Lower lobe of right lung (tissue), 2 donors: ENCODE data around the gene MAFF. TPM values are rescaled to one million over a fixed set of nuclear protein-coding genes. Genes with fewer than 3 reads are reported as not detected.
"Not testable (repeated sequence)": the region's sequence is repeated elsewhere in the genome, so short reads cannot be mapped to it uniquely, and the experiment has no call there.

ENCODE experiments used
- ATAC-seq, 2 donors: fragments of 200-7000 bp; cut with Tn5 transposase; one replicate each; pipeline ENCODE4 v1.9.1; 2020 to 2022; ENCODE audit warnings: mild to moderate bottlenecking in 2 of 2, moderate library complexity in 2 of 2
- DNase-seq: peaks from one replicate; pipeline ENCODE4 v3.0.0-alpha.2; 2020
- H3K27ac ChIP-seq: fragments of 200-600 bp; one replicate; pipeline ENCODE4 v1.8.0; 2022
- H3K27me3 ChIP-seq: fragments of 200-600 bp; one replicate; pipeline ENCODE4 v1.8.0; 2022; ENCODE audit warnings: low read depth
- H3K36me3 ChIP-seq: fragments of 200-600 bp; one replicate; pipeline ENCODE4 v1.8.0; 2022; ENCODE audit warnings: mild to moderate bottlenecking
- H3K4me1 ChIP-seq: fragments of 200-600 bp; one replicate; pipeline ENCODE4 v1.8.0; 2022
- H3K4me3 ChIP-seq: fragments of 200-600 bp; one replicate; pipeline ENCODE4 v1.8.0; 2022; ENCODE audit warnings: mild to moderate bottlenecking
- H3K9me3 ChIP-seq: fragments of 200-600 bp; one replicate; pipeline ENCODE4 v1.8.0; 2022
- intact Hi-C: fragments of 100-400 bp; cut with DNase I; formaldehyde crosslinking; loops from one replicate; pipeline ENCODE4 v1.11.0; 2022
- long read RNA-seq: library from polyadenylated mRNA; unstranded; transcript quantifications from one replicate; pipeline ENCODE4 v2.0.0, GENCODE V29; 2021
- total RNA-seq: library from RNA; stranded (reverse); fragmentation: NEBNext Ultra II Directional; extraction: Animal tissue kit (Norgen Biotek cat#: 25700); gene quantifications from one replicate; pipeline ENCODE4 v1.2.1, GENCODE V29; 2021
- TF ChIP-seq, protein P1 (sequence below): fragments of 200-600 bp; IDR thresholded peaks from one replicate; pipeline ENCODE4 v1.8.0; 2022; ENCODE audit warnings: antibody characterized with exemption, mild to moderate bottlenecking
- donor health status: DM: no; HTN: yes; CAD: no; lungs with severe emphysema.

MAFF gene
- total RNA-seq, result 41.3 TPM
- long read RNA-seq, transcript MAFF-201 (3 exons, 2,490 nt), result major isoform, 94 of 155 reads
- long read RNA-seq, transcript MAFF-202 (3 exons, 2,325 nt), result minor isoform, 22 of 155 reads
- long read RNA-seq, partial matches to known transcripts, result 3 of 155 reads
- long read RNA-seq, other reads (novel, unspliced or antisense), result 35 of 155 reads

DNA sequence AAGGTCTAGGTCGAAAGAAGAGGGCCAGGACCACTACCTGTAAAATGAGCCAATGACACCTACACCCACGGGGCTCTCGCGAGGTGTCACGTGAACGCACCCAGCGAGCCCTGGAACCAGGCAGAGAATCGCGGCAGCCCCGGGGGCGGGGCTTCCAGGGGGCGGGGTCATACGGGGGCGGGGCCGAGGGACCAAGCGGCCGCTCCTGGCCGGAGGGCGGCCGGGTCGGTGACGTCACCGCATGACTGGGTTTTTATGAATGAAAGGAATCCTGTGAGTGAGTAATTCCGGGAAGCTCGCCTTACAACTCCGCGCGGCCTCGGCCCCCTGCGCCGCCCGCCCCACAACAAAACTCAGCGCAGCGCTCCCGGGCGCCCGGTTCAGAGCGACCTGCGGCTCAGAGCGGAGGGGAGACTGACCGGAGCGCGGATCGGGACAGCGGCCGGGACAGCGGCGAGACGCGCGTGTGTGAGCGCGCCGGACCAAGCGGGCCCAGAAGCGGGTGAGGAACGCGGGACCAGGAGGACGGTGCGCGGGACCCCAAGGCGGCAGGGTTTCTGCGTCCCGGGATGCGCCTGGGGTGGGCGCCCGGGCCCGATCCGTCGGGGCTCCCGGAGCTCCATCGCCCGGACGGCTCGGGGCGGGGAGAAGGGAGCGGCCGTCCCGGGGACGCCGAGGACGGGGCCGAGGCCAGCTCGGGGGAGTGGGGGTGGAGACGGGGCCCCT lies at the start of gene MAFF:
Gene MAFF, plus strand, starts transcription at position 284 of the 726 bp plus-strand sequence. CDS start 11,860 bp downstream, outside the sequence.
- TF ChIP-seq, protein P1, sequence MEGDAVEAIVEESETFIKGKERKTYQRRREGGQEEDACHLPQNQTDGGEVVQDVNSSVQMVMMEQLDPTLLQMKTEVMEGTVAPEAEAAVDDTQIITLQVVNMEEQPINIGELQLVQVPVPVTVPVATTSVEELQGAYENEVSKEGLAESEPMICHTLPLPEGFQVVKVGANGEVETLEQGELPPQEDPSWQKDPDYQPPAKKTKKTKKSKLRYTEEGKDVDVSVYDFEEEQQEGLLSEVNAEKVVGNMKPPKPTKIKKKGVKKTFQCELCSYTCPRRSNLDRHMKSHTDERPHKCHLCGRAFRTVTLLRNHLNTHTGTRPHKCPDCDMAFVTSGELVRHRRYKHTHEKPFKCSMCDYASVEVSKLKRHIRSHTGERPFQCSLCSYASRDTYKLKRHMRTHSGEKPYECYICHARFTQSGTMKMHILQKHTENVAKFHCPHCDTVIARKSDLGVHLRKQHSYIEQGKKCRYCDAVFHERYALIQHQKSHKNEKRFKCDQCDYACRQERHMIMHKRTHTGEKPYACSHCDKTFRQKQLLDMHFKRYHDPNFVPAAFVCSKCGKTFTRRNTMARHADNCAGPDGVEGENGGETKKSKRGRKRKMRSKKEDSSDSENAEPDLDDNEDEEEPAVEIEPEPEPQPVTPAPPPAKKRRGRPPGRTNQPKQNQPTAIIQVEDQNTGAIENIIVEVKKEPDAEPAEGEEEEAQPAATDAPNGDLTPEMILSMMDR, result no peak

DNA sequence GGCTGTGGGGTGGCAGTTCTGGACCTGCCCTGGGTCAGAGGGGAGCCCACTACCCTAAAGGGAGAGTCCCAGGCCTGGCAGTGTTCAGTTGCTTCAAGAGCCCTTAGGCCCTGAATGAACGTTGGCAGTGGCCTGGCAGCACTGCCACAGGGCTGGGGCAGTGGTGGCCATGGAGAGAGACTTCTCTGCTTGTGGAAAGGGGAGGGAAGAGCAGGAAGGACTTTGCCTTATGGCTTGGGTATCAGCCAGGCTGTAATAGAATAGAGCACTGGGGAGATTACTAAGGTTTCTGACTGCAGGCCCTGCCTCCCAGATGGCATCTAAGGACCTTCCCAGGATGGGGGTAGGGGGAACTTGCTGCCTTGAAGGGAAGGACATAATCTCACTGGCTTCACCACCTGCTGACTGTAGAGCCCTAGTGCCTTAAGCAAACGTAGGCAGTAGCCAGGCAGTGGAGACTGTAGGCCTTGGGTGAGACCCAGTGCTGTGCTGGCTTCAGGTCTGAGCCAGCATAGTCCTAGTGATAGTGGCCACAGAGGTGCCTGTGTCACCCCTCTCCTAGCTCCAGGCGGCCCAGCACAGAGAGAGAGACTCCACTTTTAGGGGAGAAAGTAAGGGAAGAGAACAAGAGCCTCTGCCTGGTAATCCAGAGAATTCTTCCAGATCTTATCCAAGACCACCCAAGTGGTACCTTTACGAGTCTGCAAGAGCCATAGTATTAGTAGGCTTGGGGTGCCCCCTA lies 47.8 kb upstream of the MAFF start:
- no peaks in the 10 kb centered on the region for H3K27me3 ChIP-seq
- H3K27ac ChIP-seq, result no peak overlapping the region
- ATAC-seq (peak in 1 of 2 donors; percentile 27), DNase-seq (no peak)
- no peak overlapping the region for H3K4me3 ChIP-seq
- TF ChIP-seq, protein P1, result no peak
- no peaks in the 10 kb centered on the region for H3K9me3 ChIP-seq
- no peaks in the 10 kb centered on the region for H3K36me3 ChIP-seq
- H3K4me1 ChIP-seq, result no peaks in the 10 kb centered on the region
- intact Hi-C loops, result no loop called here

More for the DNA sequence above, at the start of gene MAFF:
- ATAC-seq (peak; percentile 86 to 90), DNase-seq (peak; percentile 98)
- Histone ChIP-seq H3K36me3 (no peaks in the 10 kb centered on the region), H3K4me3 (peak within 1 kb of the TSS; percentile 81), H3K27me3 (no peaks in the 10 kb centered on the region), H3K9me3 (no peaks in the 10 kb centered on the region), H3K4me1 (peaks cover 26% of the 10 kb centered on the region), H3K27ac (peak within 1 kb of the TSS; percentile 99)
- intact Hi-C loops, result no loop called here

DNA sequence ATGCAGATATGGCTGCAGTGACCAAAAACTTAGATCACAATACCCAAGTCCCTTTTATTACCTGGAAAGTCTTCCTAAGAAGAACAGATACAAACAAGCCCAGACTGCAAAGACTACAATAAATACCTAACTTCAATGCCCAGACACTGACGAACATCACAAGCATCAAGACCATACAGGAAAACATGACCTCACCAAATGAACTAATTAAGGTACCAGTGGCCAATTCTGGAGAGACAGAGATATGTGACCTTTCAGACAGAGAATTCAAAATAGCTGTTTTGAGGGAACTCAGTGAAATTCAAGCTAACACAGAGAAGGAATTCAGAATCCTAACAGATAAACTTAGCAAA lies 47.3 kb upstream of the MAFF start:
- H3K4me1 ChIP-seq, DNase-seq, H3K9me3 ChIP-seq, H3K4me3 ChIP-seq, intact Hi-C loops, ATAC-seq, H3K27ac ChIP-seq, H3K36me3 ChIP-seq, H3K27me3 ChIP-seq: not testable (repeated sequence)

DNA sequence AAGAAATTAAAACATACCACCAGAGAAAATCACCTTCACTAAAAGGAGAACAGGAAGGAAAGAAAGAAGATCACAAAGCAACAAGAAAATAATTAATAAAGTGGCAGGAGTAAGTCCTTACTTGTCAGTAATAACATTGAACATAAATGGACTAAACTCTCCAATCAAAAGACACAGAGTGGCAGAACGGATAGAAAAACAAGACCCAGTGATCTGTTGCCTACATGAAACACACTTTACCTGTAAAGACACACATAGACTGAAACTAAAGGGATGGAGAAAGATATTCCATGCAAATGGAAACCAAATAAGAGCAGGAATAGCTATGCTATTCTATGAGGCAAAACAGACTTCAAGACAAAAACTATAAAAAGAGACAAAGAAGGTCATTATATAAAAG lies 46.1 kb upstream of the MAFF start:
- Histone ChIP-seq H3K4me1 (no peaks in the 10 kb centered on the region), H3K4me3 (no peak overlapping the region), H3K9me3 (no peaks in the 10 kb centered on the region), H3K36me3 (no peaks in the 10 kb centered on the region), H3K27ac (no peak overlapping the region), H3K27me3 (no peaks in the 10 kb centered on the region)
- intact Hi-C loops, result no loop called here
- TF ChIP-seq, protein P1, result no peak
- DNase-seq (no peak), ATAC-seq (no peak)

DNA sequence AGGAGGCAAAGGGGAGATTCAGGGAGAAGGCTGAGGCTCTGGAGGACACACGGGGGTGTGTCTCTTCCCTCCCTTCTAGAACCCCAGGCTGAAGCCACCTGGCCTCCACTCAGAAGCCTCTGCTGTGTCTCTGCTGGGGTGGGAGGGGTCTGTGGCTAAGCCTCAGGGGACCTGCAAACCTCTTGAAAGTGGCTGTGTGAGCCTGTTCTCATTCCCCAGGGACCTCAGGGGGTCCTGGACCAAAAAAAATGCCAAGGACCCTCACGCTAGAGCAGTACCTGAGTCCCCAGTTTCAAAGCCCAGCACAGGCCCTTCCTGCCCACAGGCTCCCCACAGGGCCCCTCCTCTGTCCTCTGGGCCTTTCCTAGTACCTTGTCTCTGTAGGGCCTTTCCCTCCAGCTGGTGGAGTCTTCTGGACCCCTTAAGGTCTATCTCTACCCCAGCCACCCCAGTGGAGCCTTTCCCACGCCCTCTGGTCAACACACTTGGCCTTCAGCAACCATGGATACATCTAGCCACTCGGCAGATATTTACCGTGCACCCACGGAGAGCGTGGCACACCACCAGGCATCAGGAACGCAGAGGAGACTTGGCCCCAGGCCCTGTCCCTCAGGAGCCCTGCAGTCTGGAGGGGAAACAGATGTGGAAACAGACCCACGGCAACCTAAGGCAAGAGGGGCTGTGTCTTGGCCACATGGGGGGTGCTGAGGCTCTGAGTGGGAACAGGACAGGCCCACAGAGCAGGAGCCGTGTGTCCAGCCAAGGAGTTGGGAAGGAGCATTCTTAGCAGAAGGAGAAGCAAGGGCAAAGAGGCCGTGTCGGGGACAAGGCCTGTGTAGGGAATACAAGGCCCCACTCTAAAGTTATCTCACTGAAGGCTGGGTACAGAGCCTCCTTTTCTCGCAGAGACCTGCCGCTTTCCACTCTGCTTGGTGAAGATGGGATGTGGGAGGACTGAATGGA lies 38.6 kb upstream of the MAFF start:
- H3K27ac ChIP-seq, result no peak overlapping the region
- no peak for DNase-seq

More for the DNA sequence above, 38.6 kb upstream of the MAFF start:
- Histone ChIP-seq H3K9me3 (no peaks in the 10 kb centered on the region), H3K4me1 (peaks cover 7% of the 10 kb centered on the region), H3K27me3 (no peaks in the 10 kb centered on the region), H3K36me3 (no peaks in the 10 kb centered on the region), H3K4me3 (no peak overlapping the region)
- TF ChIP-seq, protein P1, result no peak
- intact Hi-C loops, result no loop called here
- no peak for ATAC-seq
